Measurements from ENCODE around the gene MDK. TPM values are rescaled to one million over a fixed set of nuclear protein-coding genes. Genes with fewer than 3 reads are reported as not detected.

MDK gene
- total RNA-seq, 2 experiments from 2014 or later = 5.5 to 6.5 TPM

- intact Hi-C loops (cut with DNase I, micrococcal nuclease) = loop anchor here in 1 of 2 experiments (10.0 kb wide), 1 partner anchor 195 kb away; no protein-coding TSS in a partner anchor
Observed at GRCh38 chr11:46339816-46340215, 41.7 kb upstream of the MDK start.

GRCh38 chr11:46341454-46341853, 40.0 kb upstream of the MDK start:
- no peak for TF ChIP-seq CTCF (IDR thresholded peaks at IDR 0.05)
- Mint-ChIP-seq H3K9me3 (no peaks in the 10 kb centered on the region), H3K4me1 (ENCODE audit: low read depth) (peaks cover 94% of the 10 kb centered on the region), H3K36me3 (ENCODE audit: low read depth) (peaks cover 9% of the 10 kb centered on the region), H3K27me3 (no peaks in the 10 kb centered on the region), H3K27ac (peak overlapping the region; percentile 80), H3K4me3 (peak overlapping the region; percentile 42)
- CTCF ChIA-PET = interaction anchor here (1.5 kb wide), 1 partner anchor 11 kb away, joined by 3 read pairs; no protein-coding TSS in a partner anchor
- no peak overlapping the region for H3K4me3 ChIP-seq (ENCODE audit: low read length)
- H3K27ac ChIP-seq (ENCODE audit: low read depth in 1 of 2, low read length in 2 of 2) = peak overlapping the region; percentile 34 to 58
- DNase-seq (no peak), ATAC-seq (ENCODE audit: poor library complexity) (no peak)
- intact Hi-C loops (cut with DNase I, micrococcal nuclease) = loop anchor here in 1 of 2 experiments (10.0 kb wide), 1 partner anchor 193 kb away; no protein-coding TSS in a partner anchor
- no peaks in the 10 kb centered on the region for H3K27me3 ChIP-seq (ENCODE audit: control insufficient read depth in 1 of 2, insufficient read depth in 2 of 2, low read length in 2 of 2)
- H3K9me3 ChIP-seq (ENCODE audit: control insufficient read depth in 1 of 2, insufficient read depth in 1 of 2, low read length in 2 of 2) = no peaks in the 10 kb centered on the region
- H3K4me1 ChIP-seq (ENCODE audit: insufficient read depth, low read length) = peaks cover 93% of the 10 kb centered on the region
- POLR2A ChIA-PET = interaction anchor here (1.0 to 14.3 kb wide), 2 partner anchors 8 to 12 kb away, joined by 3 to 266 read pairs; no protein-coding TSS in a partner anchor
- no peaks in the 10 kb centered on the region for H3K36me3 ChIP-seq (ENCODE audit: insufficient read depth, low read length)

More at GRCh38 chr11:46339816-46340215, 41.7 kb upstream of the MDK start:
- ChIA-PET POLR2A (interaction anchor here (1.0 to 2.8 kb wide), 4 partner anchors 8 to 22 kb away, joined by 4 to 11 read pairs (median 7); no protein-coding TSS in a partner anchor), CTCF (interaction anchor here (1.2 kb wide), 1 partner anchor 49 kb away, joined by 3 read pairs; no protein-coding TSS in a partner anchor)
- no peak for TF ChIP-seq CTCF (IDR thresholded peaks at IDR 0.05)
- H3K4me3 ChIP-seq (ENCODE audit: low read length) = no peak overlapping the region
- no peaks in the 10 kb centered on the region for H3K27me3 Mint-ChIP-seq
- no peaks in the 10 kb centered on the region for H3K9me3 ChIP-seq (ENCODE audit: control insufficient read depth in 1 of 2, insufficient read depth in 1 of 2, low read length in 2 of 2)
- peak overlapping the region; percentile 80 for H3K27ac Mint-ChIP-seq
- no peak overlapping the region for H3K4me3 Mint-ChIP-seq
- H3K36me3 Mint-ChIP-seq (ENCODE audit: low read depth) = peaks cover 6% of the 10 kb centered on the region
- H3K4me1 ChIP-seq (ENCODE audit: insufficient read depth, low read length) = peaks cover 92% of the 10 kb centered on the region
- no peaks in the 10 kb centered on the region for H3K9me3 Mint-ChIP-seq
- H3K27me3 ChIP-seq (ENCODE audit: control insufficient read depth in 1 of 2, insufficient read depth in 2 of 2, low read length in 2 of 2) = no peaks in the 10 kb centered on the region
- no peak for DNase-seq
- H3K4me1 Mint-ChIP-seq (ENCODE audit: low read depth) = peaks cover 94% of the 10 kb centered on the region
- H3K36me3 ChIP-seq (ENCODE audit: insufficient read depth, low read length) = no peaks in the 10 kb centered on the region
- peak overlapping the region in 1 of 2 donors; percentile 47 for H3K27ac ChIP-seq (ENCODE audit: low read depth in 1 of 2, low read length in 2 of 2)
- no peak for ATAC-seq (ENCODE audit: poor library complexity)

- Histone ChIP-seq H3K27me3 (ENCODE audit: control insufficient read depth in 1 of 2, insufficient read depth in 2 of 2, low read length in 2 of 2) (no peaks in the 10 kb centered on the region), H3K4me1 (ENCODE audit: insufficient read depth, low read length) (peaks cover 93% of the 10 kb centered on the region), H3K9me3 (ENCODE audit: control insufficient read depth in 1 of 2, insufficient read depth in 1 of 2, low read length in 2 of 2) (no peaks in the 10 kb centered on the region), H3K27ac (ENCODE audit: low read depth in 1 of 2, low read length in 2 of 2) (peak overlapping the region; percentile 22 to 58), H3K36me3 (ENCODE audit: insufficient read depth, low read length) (no peaks in the 10 kb centered on the region), H3K4me3 (ENCODE audit: low read length) (no peak overlapping the region)
- CTCF ChIA-PET = interaction anchor here (0.8 to 1.5 kb wide), 2 partner anchors 10 kb away, joined by 3 read pairs; no protein-coding TSS in a partner anchor
- TF ChIP-seq CTCF (IDR thresholded peaks at IDR 0.05) = no peak
- ATAC-seq (ENCODE audit: poor library complexity) (peak; percentile 16), DNase-seq (peak in 8 of 14 experiments; percentile 32 to 64 (median 45))
- Mint-ChIP-seq H3K9me3 (no peaks in the 10 kb centered on the region), H3K27ac (peak overlapping the region; percentile 80), H3K4me3 (peak overlapping the region; percentile 70), H3K4me1 (ENCODE audit: low read depth) (peaks cover 94% of the 10 kb centered on the region), H3K36me3 (ENCODE audit: low read depth) (peaks cover 9% of the 10 kb centered on the region), H3K27me3 (no peaks in the 10 kb centered on the region)
- POLR2A ChIA-PET = interaction anchor here (1.0 to 14.3 kb wide), 3 partner anchors 9 to 11 kb away, joined by 3 to 266 read pairs (median 3); no protein-coding TSS in a partner anchor
- intact Hi-C loops (cut with DNase I, micrococcal nuclease) = loop anchor here in 1 of 2 experiments (10.0 kb wide), 1 partner anchor 193 kb away; no protein-coding TSS in a partner anchor
Observed at GRCh38 chr11:46342239-46342638, 39.2 kb upstream of the MDK start.

All from CD4-positive, alpha-beta T cell (primary cell).